Esophagus squamous epithelium (tissue), 5 donors: ENCODE data around the gene COMT. TPM values are rescaled to one million over a fixed set of nuclear protein-coding genes. Genes with fewer than 3 reads are reported as not detected.

Experiments
- DNase-seq: peaks from one replicate; lab custom pipeline; 2025; lab: John Stamatoyannopoulos, UW
- H3K27ac ChIP-seq, 4 donors: fragments of 200-600 bp; sonication (generic); one replicate each; pipeline ENCODE4 v1.5.1; 2016 to 2019; ENCODE audit warnings: mild to moderate bottlenecking in 1 of 4
- H3K27me3 ChIP-seq, 4 donors: fragments of 200-600 bp; sonication (generic); 1 replicate in 3 of 4; 2 replicates in 1 of 4; pipeline versions ENCODE4 v1.5.1 to v1.6.0; 2017 to 2021; ENCODE audit warnings: antibody characterized with exemption in 1 of 4
- H3K36me3 ChIP-seq, 3 donors: fragments of 200-600 bp; sonication (generic); one replicate each; pipeline ENCODE4 v1.5.1; 2016 to 2019
- H3K4me1 ChIP-seq, 3 donors: fragments of 200-600 bp; sonication (generic); one replicate each; pipeline ENCODE4 v1.5.1; 2017 to 2019
- H3K4me3 ChIP-seq, 4 donors: fragments of 200-600 bp; sonication (generic); 1 replicate in 3 of 4; 2 replicates in 1 of 4; pipeline ENCODE4 v1.5.1; 2016 to 2019; ENCODE audit warnings: mild to moderate bottlenecking in 2 of 4, moderate library complexity in 1 of 4
- H3K9me3 ChIP-seq, 3 donors: fragments of 200-600 bp; sonication (generic); one replicate each; pipeline ENCODE4 v1.5.1; 2016 to 2019
- CTCF ChIP-seq, 6 experiments: fragments of 450-650 bp in 4 of 6; fragments of 200-600 bp in 2 of 6; sonication (generic) in 2 of 6; IDR thresholded peaks; one replicate each; pipeline ENCODE4 v1.5.1; 2016 to 2019; ENCODE audit warnings: antibody characterized with exemption in 6 of 6, mild to moderate bottlenecking in 4 of 6, moderate library complexity in 4 of 6
- POLR2A ChIP-seq, 4 donors: fragments of 450-650 bp; IDR thresholded peaks; one replicate each; pipeline ENCODE4 v1.6.1; 2017; ENCODE audit warnings: antibody characterized with exemption in 4 of 4, mild to moderate bottlenecking in 4 of 4, moderate library complexity in 3 of 4
- WGBS, 2 donors: methylation state at CpG; one replicate each; pipeline ENCODE4 v1.1.5; 2018; 5-methylcytosine and 5-hydroxymethylcytosine counted together
- intact Hi-C: fragments of 100-400 bp; cut with DNase I; formaldehyde crosslinking; loops from one replicate; pipeline ENCODE4 v1.15.0; 2022
- total RNA-seq, 4 donors: library from RNA; depleted of rRNA; stranded (reverse); fragments of >200 nt; gene quantifications; one replicate each; pipeline ENCODE4 v1.1.0, GENCODE V29; 2016
- donor health status: DM: yes; HTN: yes; CAD: no.

The COMT gene
- 100 to 1,000 TPM; 210 to 422 (median 234) TPM for total RNA-seq

- H3K27me3 ChIP-seq: no peaks in the 10 kb centered on the region
- intact Hi-C loops: no loop called here
- H3K36me3 ChIP-seq: no peaks in the 10 kb centered on the region
- peaks cover 25 to 60% (median 27%) of the 10 kb centered on the region in 3 donors for H3K4me1 ChIP-seq
- H3K4me3 ChIP-seq: peak within 1 kb of the TSS; percentile 65 to 97 (median 86)
- TF ChIP-seq CTCF (IDR thresholded peaks at IDR 0.05) (no peak), POLR2A (IDR thresholded peaks at IDR 0.05) (peak in 2 of 4 donors; percentile 45 to 56)
- peak within 1 kb of the TSS; percentile 92 to 97 (median 94) for H3K27ac ChIP-seq
- no peaks in the 10 kb centered on the region for H3K9me3 ChIP-seq
- no peak for DNase-seq
- 0 to 1% methylated on average over 6 to 21 of the region's 63 CpGs for WGBS, 2 donors
These were observed at the start of gene COMT, which contains the start of gene TXNRD2 for GRCh38 chr22:19941365-19942082. COMT (plus strand) TSS chr22:19941772; CDS start chr22:19962527, 20,755 bp downstream. TXNRD2 (minus strand) TSS chr22:19941818; CDS start chr22:19941803, 15 bp downstream.

GRCh38 chr22:19892257-19892879 lies 49.2 kb upstream of the COMT start:
- DNase-seq: no peak
- 30 to 44% methylated on average over 14 to 16 of the region's 24 CpGs for WGBS, 2 donors

GRCh38 chr22:19892925-19893324 lies 48.6 kb upstream of the COMT start:
- Histone ChIP-seq H3K4me3 (no peak overlapping the region), H3K4me1 (peaks cover 17 to 39% (median 19%) of the 10 kb centered on the region in 3 donors), H3K9me3 (no peaks in the 10 kb centered on the region), H3K27ac (no peak overlapping the region), H3K27me3 (no peaks in the 10 kb centered on the region), H3K36me3 (peaks cover 2 to 53% (median 8%) of the 10 kb centered on the region in 3 donors)
- WGBS, 2 donors: 83% methylated on average over 8 to 11 of the region's 13 CpGs
- intact Hi-C loops: no loop called here
- no peak for DNase-seq
- TF ChIP-seq POLR2A (IDR thresholded peaks at IDR 0.05) (no peak), CTCF (IDR thresholded peaks at IDR 0.05) (no peak)

More at GRCh38 chr22:19892257-19892879, 49.2 kb upstream of the COMT start:
- H3K36me3 ChIP-seq: peaks cover 0 to 47% (median 8%) of the 10 kb centered on the region in 3 donors
- no peaks in the 10 kb centered on the region for H3K9me3 ChIP-seq
- no peaks in the 10 kb centered on the region for H3K27me3 ChIP-seq
- peak overlapping the region; percentile 30 to 73 (median 52) for H3K27ac ChIP-seq
- intact Hi-C loops: no loop called here
- peak overlapping the region in 3 of 4 donors; percentile 15 to 44 (median 22) for H3K4me3 ChIP-seq
- H3K4me1 ChIP-seq: peaks cover 17 to 45% (median 19%) of the 10 kb centered on the region in 3 donors
- TF ChIP-seq POLR2A (IDR thresholded peaks at IDR 0.05) (no peak), CTCF (IDR thresholded peaks at IDR 0.05) (no peak)

- Histone ChIP-seq H3K27me3 (no peaks in the 10 kb centered on the region), H3K4me3 (no peak overlapping the region), H3K27ac (no peak overlapping the region), H3K36me3 (peaks cover 4 to 57% (median 8%) of the 10 kb centered on the region in 3 donors), H3K4me1 (peaks cover 17 to 35% (median 19%) of the 10 kb centered on the region in 3 donors), H3K9me3 (no peaks in the 10 kb centered on the region)
- 67% methylated on average over 1 of the region's 15 CpGs; no CpG with 5 or more reads in 1 of the 2 donors for WGBS, 2 donors
- intact Hi-C loops: no loop called here
- DNase-seq: no peak
- no peak for TF ChIP-seq CTCF (IDR thresholded peaks at IDR 0.05)
- no peak for TF ChIP-seq POLR2A (IDR thresholded peaks at IDR 0.05)
These were observed 48.2 kb upstream of the COMT start for GRCh38 chr22:19893363-19893762.
